Measurements from ENCODE around the gene HDAC5.

DNA sequence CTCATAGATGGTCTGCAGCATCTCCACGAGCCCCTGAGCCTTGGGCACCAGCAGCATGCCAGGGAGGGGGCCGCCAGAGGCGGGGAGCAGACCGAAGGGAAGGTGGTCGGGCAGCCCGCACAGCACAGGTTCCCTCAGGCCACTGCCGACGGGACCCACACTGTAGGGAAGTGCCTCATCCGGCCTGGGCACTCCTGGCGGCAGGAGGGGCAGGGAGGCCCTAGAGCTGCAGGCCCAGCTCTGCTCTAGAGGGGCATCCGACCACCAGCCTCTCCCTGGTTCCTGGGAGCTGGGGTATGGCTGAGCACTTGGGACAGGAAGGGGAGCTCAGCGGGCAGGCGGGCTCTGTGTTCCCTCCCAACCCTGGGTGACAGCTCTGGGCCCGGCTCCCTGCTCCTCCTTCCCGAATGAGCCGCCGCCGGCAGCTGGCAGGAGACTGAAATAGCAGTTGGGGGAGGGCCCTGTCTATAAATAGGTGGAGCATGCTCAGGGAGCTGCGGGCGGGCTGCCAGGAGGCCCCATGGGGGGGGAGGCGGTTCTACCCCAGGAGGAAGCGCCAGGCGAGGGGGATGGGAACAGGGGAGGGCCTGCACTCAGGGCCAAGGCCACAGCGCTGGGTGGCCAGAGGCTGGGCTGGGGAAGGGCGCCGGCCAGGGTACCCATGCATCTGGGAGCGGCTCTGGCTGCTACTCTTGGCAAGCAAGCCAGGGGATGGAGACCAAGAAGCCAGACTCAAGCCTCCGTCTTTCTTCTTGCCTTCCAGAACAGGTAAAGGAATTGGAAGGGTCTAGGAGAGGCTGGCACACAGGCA lies 12.4 kb downstream of the HDAC5 start:
- TF ChIP-seq, protein P1, sequence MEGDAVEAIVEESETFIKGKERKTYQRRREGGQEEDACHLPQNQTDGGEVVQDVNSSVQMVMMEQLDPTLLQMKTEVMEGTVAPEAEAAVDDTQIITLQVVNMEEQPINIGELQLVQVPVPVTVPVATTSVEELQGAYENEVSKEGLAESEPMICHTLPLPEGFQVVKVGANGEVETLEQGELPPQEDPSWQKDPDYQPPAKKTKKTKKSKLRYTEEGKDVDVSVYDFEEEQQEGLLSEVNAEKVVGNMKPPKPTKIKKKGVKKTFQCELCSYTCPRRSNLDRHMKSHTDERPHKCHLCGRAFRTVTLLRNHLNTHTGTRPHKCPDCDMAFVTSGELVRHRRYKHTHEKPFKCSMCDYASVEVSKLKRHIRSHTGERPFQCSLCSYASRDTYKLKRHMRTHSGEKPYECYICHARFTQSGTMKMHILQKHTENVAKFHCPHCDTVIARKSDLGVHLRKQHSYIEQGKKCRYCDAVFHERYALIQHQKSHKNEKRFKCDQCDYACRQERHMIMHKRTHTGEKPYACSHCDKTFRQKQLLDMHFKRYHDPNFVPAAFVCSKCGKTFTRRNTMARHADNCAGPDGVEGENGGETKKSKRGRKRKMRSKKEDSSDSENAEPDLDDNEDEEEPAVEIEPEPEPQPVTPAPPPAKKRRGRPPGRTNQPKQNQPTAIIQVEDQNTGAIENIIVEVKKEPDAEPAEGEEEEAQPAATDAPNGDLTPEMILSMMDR (IDR thresholded peaks at IDR 0.05), result peak in 1 of 6 experiments; percentile 19
- TF ChIP-seq POLR2A (IDR thresholded peaks at IDR 0.05), result peak in 1 of 2 donors; percentile 50
